Measurements from ENCODE around the gene CC2D2A.
"Not testable (repeated sequence)": the region's sequence is repeated elsewhere in the genome, so short reads cannot be mapped to it uniquely, and the experiment has no call there.

CC2D2A gene

GRCh38 chr4:15506464-15506863 lies 36.8 kb downstream of the CC2D2A start:
- no peak overlapping the region for H3K4me3 ChIP-seq (replicated peaks; ENCODE audit: low read depth, low read length)
- TF ChIP-seq, protein P1, sequence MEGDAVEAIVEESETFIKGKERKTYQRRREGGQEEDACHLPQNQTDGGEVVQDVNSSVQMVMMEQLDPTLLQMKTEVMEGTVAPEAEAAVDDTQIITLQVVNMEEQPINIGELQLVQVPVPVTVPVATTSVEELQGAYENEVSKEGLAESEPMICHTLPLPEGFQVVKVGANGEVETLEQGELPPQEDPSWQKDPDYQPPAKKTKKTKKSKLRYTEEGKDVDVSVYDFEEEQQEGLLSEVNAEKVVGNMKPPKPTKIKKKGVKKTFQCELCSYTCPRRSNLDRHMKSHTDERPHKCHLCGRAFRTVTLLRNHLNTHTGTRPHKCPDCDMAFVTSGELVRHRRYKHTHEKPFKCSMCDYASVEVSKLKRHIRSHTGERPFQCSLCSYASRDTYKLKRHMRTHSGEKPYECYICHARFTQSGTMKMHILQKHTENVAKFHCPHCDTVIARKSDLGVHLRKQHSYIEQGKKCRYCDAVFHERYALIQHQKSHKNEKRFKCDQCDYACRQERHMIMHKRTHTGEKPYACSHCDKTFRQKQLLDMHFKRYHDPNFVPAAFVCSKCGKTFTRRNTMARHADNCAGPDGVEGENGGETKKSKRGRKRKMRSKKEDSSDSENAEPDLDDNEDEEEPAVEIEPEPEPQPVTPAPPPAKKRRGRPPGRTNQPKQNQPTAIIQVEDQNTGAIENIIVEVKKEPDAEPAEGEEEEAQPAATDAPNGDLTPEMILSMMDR (IDR thresholded peaks at IDR 0.05; ENCODE audit: low read length, missing control alignments): no peak
- peak; percentile 73 for DNase-seq (ENCODE audit: low read depth)

- TF ChIP-seq, protein P1 (IDR thresholded peaks at IDR 0.05; ENCODE audit: low read length, missing control alignments): no peak
- no peak overlapping the region for H3K4me3 ChIP-seq (replicated peaks; ENCODE audit: low read depth, low read length)
- no peak for DNase-seq (ENCODE audit: low read depth)
Observed at GRCh38 chr4:15507679-15508078, 38.0 kb downstream of the CC2D2A start.

DNA sequence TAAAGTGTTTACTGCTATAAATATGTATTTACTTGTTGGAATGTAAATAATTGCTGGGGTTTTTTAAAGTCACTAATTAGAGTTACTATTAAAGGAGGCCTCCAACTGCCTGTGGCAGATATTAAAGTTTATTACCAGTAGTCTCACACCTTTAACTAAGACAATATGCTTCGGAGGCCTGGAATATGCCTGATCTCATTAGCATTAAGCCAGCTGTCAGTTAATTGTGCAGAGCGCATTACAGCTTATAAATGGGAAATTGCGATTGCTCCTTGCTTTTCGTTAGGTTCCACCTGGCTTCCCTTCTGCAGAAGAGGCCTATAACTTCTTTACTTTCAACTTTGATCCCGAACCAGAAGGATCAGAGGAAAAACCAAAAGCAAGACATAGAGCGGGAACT lies 41.3 kb downstream of the CC2D2A start:
- no peak overlapping the region for H3K4me3 ChIP-seq (replicated peaks; ENCODE audit: low read depth, low read length)
- TF ChIP-seq, protein P1 (IDR thresholded peaks at IDR 0.05; ENCODE audit: low read length, missing control alignments): no peak
- no peak for DNase-seq (ENCODE audit: low read depth)

GRCh38 chr4:15513545-15513944 lies 43.9 kb downstream of the CC2D2A start:
- H3K4me3 ChIP-seq (replicated peaks; ENCODE audit: low read depth, low read length): no peak overlapping the region
- no peak for DNase-seq (ENCODE audit: low read depth)
- TF ChIP-seq, protein P1 (IDR thresholded peaks at IDR 0.05; ENCODE audit: low read length, missing control alignments): no peak

- DNase-seq (ENCODE audit: low read depth): peak; percentile 40
- TF ChIP-seq, protein P1 (IDR thresholded peaks at IDR 0.05; ENCODE audit: low read length, missing control alignments): no peak
- H3K4me3 ChIP-seq (replicated peaks; ENCODE audit: low read depth, low read length): no peak overlapping the region
Observed at GRCh38 chr4:15515106-15515505, 45.4 kb downstream of the CC2D2A start.

- H3K4me3 ChIP-seq (replicated peaks; ENCODE audit: low read depth, low read length): no peak overlapping the region
- DNase-seq (ENCODE audit: low read depth): no peak
- TF ChIP-seq, protein P1 (IDR thresholded peaks at IDR 0.05; ENCODE audit: low read length, missing control alignments): no peak
Observed at GRCh38 chr4:15516494-15516893, 46.8 kb downstream of the CC2D2A start.

DNA sequence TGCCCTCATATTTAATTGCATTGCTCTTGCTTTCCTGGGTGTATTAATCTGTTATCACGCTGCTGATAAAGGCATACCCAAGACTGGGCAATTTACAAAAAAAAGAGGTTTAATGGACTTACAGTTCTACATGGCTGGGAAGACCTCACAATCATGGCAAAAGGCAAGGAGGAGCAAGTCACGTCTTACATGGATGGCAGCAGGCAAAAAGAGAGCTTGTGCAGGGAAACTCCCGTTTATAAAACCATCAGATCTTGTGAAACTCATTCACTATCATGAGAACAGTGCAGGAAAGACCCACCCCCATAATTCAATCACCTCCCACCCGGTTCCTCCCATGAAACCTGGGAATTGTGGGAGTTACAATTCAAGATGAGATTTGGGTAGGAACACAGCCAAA lies 48.0 kb downstream of the CC2D2A start:
- not testable (repeated sequence) for H3K4me3 ChIP-seq (replicated peaks; ENCODE audit: low read depth, low read length); DNase-seq (ENCODE audit: low read depth)
